K562 (cell line): ENCODE results near the gene CLDND2. TPM values are rescaled to one million over a fixed set of nuclear protein-coding genes. Genes with fewer than 3 reads are reported as not detected.

Experiments used
- E2F8 ChIP-seq: fragments of 450-650 bp; IDR thresholded peaks from 2 replicates; pipeline ENCODE4 v1.7.1; 2018; ENCODE audit warnings: mild to moderate bottlenecking, low read depth; ENCODE audit not compliant: partially characterized antibody
- ETV5 ChIP-seq: sonication (generic); formaldehyde crosslinking; IDR thresholded peaks from 2 replicates; pipeline ENCODE4 v1.4.0; 2020; ENCODE audit warnings: low read depth, mild to moderate bottlenecking, missing genetic modification reagents
- GTF2E2 ChIP-seq: fragments of 200-800 bp; sonication (Bioruptor generic); IDR thresholded peaks from 2 replicates; pipeline ENCODE4 v1.6.1; 2016; ENCODE audit warnings: missing genetic modification characterization, missing compliant biosample characterization
- HDAC1 ChIP-seq, 2 experiments: fragments of 450-650 bp; IDR thresholded peaks; 2 replicates each; pipeline ENCODE4 v1.6.1; 2016 to 2017; ENCODE audit warnings: inconsistent platforms in 1 of 2, mild to moderate bottlenecking in 1 of 2, moderate library complexity in 1 of 2
- MAZ ChIP-seq, 2 experiments: fragments of 450-650 bp in 1 of 2; sonication (generic) in 1 of 2; formaldehyde crosslinking; IDR thresholded peaks in 1 of 2; conservative IDR thresholded peaks in 1 of 2; 2 replicates each; pipeline versions ENCODE4 v1.4.0 to v1.5.0; 2020; ENCODE audit warnings: mild to moderate bottlenecking in 1 of 2, missing genetic modification reagents in 1 of 2
- MEF2A ChIP-seq: IDR thresholded peaks from 2 replicates; pipeline ENCODE4 v1.6.1; 2011; ENCODE audit warnings: low read depth, mild to moderate bottlenecking, low read length, moderate library complexity; ENCODE audit not compliant: control insufficient read depth
- NFIX ChIP-seq: fragments of 250-450 bp; sonication (Bioruptor Pico); IDR thresholded peaks from 2 replicates; pipeline ENCODE4 v1.4.0; 2020; ENCODE audit warnings: low read depth, mild to moderate bottlenecking, moderate library complexity
- PKNOX1 ChIP-seq: fragments of 450-650 bp; IDR thresholded peaks from 2 replicates; pipeline ENCODE4 v1.6.1; 2016
- POLR2B ChIP-seq: fragments of 450-650 bp; IDR thresholded peaks from 2 replicates; pipeline ENCODE4 v1.6.1; 2018; ENCODE audit warnings: low read depth; ENCODE audit not compliant: partially characterized antibody
- RBM22 ChIP-seq: fragments of 200-400 bp; formaldehyde crosslinking; IDR thresholded peaks from 2 replicates; pipeline ENCODE4 v1.6.1; 2018; ENCODE audit warnings: low read length, low read depth; ENCODE audit not compliant: poor library complexity, severe bottlenecking
- RFX1 ChIP-seq: fragments of 450-650 bp; IDR thresholded peaks from 2 replicates; pipeline ENCODE4 v1.6.1; 2016; ENCODE audit warnings: mild to moderate bottlenecking, moderate library complexity
- SMAD2 ChIP-seq: fragments of 150-350 bp; IDR thresholded peaks from 2 replicates; pipeline ENCODE4 v1.6.1; 2014; ENCODE audit warnings: low read depth, mild to moderate bottlenecking, low read length
- SMARCE1 ChIP-seq: fragments of 450-650 bp; IDR thresholded peaks from 2 replicates; pipeline ENCODE4 v1.7.1; 2016; ENCODE audit warnings: mild to moderate bottlenecking
- ZBTB33 ChIP-seq: sonication (generic); formaldehyde crosslinking; IDR thresholded peaks from 2 replicates; pipeline ENCODE4 v1.8.1; 2023; ENCODE audit warnings: mild to moderate bottlenecking, missing genetic modification reagents
- ZBTB49 ChIP-seq: sonication (generic); formaldehyde crosslinking; IDR thresholded peaks from 2 replicates; pipeline ENCODE4 v1.8.0; 2022; ENCODE audit warnings: missing genetic modification reagents, mild to moderate bottlenecking, borderline replicate concordance
- ZFP30 ChIP-seq: fragments of 250-450 bp; sonication (Bioruptor Pico); IDR thresholded peaks from 2 replicates; pipeline ENCODE4 v1.8.0; 2022; ENCODE audit warnings: moderate library complexity, mild to moderate bottlenecking, inconsistent platforms, borderline replicate concordance
- ZKSCAN8 ChIP-seq: fragments of 200-800 bp; sonication (Bioruptor generic); IDR thresholded peaks from 2 replicates; pipeline ENCODE4 v1.6.1; 2016; ENCODE audit warnings: missing genetic modification characterization, missing compliant biosample characterization
- ZNF583 ChIP-seq: fragments of 250-450 bp; sonication (Bioruptor Pico); IDR thresholded peaks from 2 replicates; pipeline ENCODE4 v1.4.0; 2020
- ZNF717 ChIP-seq: fragments of 250-450 bp; sonication (Bioruptor Pico); IDR thresholded peaks from 2 replicates; pipeline ENCODE4 v1.5.0; 2021
- polyA plus RNA-seq, 8 experiments: library from polyadenylated mRNA; depleted of rRNA in 4 of 8; stranded (reverse) in 5 of 8; unstranded in 3 of 8; fragments of >200 nt; fragmentation: Nextera tagmentation in 2 of 8; fragmentation: Illumina TruSeq in 1 of 8; extraction: Ambion mirVana in 2 of 8; extraction: Trizol in 1 of 8; gene quantifications; 2 replicates each; pipeline versions ENCODE4 v1.2.1 to v1.2.3, GENCODE V29; 2011 to 2014; ENCODE audit warnings: inconsistent platforms in 1 of 8, missing spikeins in 1 of 8
- total RNA-seq, 7 experiments: library from RNA; depleted of rRNA in 6 of 7; stranded (reverse); fragments of >200 nt in 6 of 7; fragmentation: Illumina TruSeq in 2 of 7; extraction: Trizol in 2 of 7; gene quantifications; 2 replicates each; pipeline versions ENCODE4 v1.2.1 to v1.2.3, GENCODE V29; 2011 to 2021; ENCODE audit warnings: low replicate concordance in 1 of 7

The CLDND2 gene
- total and polyA plus RNA-seq, 9 of the 15 experiments (the other 6 are each of a cell fraction or from before 2014, with no cell fraction given): 0.45 to 4.0 (median 1.2) TPM; not detected in 3

- TF ChIP-seq ZFP30 (CRISPR knock-in tag) (no peak), GTF2E2 (tag) (no peak; the same call in 1 of the 2 replicates), MAZ (CRISPR knock-in tag; conservative IDR thresholded peaks at IDR 0.05 in 1 of 2, IDR thresholded peaks at IDR 0.05 in 1 of 2) (peak; percentile 62 to 81), ETV5 (CRISPR knock-in tag) (no peak), SMAD2 (no peak), E2F8 (no peak), ZBTB33 (no peak), PKNOX1 (peak; percentile 95), SMARCE1 (peak; percentile 33; the same call in 1 of the 2 replicates), ZKSCAN8 (CRISPR knock-in tag) (no peak), MEF2A (no peak), RFX1 (no peak), ZNF717 (0 out of 2 replicates have a peak, but pooled peaks have one; percentile 6), NFIX (CRISPR knock-in tag) (no peak), ZNF583 (CRISPR knock-in tag) (no peak), RBM22 (no peak), HDAC1 (IDR thresholded peaks at IDR 0.05) (0 out of 4 replicates have a peak, but pooled peaks of 1 of the 2 experiments have one; percentile 35), ZBTB49 (no peak), POLR2B (peak; percentile 52)
Observed at GRCh38 chr19:51339687-51340656, 28.8 kb downstream of the CLDND2 start (continued).
